ENCODE measurements around the gene EDAR. TPM values are rescaled to one million over a fixed set of nuclear protein-coding genes. Genes with fewer than 3 reads are reported as not detected.

Gene EDAR
- total RNA-seq, 2 donors from 2014 or later: not detected

GRCh38 chr2:108933691-108934117 is 55.3 kb downstream of the EDAR start:
- no peak for ATAC-seq (ENCODE audit: insufficient number of reproducible peaks, low FRiP score, low read depth)
- TF ChIP-seq, protein P1, sequence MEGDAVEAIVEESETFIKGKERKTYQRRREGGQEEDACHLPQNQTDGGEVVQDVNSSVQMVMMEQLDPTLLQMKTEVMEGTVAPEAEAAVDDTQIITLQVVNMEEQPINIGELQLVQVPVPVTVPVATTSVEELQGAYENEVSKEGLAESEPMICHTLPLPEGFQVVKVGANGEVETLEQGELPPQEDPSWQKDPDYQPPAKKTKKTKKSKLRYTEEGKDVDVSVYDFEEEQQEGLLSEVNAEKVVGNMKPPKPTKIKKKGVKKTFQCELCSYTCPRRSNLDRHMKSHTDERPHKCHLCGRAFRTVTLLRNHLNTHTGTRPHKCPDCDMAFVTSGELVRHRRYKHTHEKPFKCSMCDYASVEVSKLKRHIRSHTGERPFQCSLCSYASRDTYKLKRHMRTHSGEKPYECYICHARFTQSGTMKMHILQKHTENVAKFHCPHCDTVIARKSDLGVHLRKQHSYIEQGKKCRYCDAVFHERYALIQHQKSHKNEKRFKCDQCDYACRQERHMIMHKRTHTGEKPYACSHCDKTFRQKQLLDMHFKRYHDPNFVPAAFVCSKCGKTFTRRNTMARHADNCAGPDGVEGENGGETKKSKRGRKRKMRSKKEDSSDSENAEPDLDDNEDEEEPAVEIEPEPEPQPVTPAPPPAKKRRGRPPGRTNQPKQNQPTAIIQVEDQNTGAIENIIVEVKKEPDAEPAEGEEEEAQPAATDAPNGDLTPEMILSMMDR (IDR thresholded peaks at IDR 0.05): no peak
- H3K4me3 ChIP-seq: no peak overlapping the region
- H3K36me3 ChIP-seq: no peaks in the 10 kb centered on the region
- no peaks in the 10 kb centered on the region for H3K9me3 ChIP-seq
- no peaks in the 10 kb centered on the region for H3K4me1 ChIP-seq (ENCODE audit: control insufficient read depth in 1 of 2, low read depth in 2 of 2)
- H3K27me3 ChIP-seq (replicated peaks; ENCODE audit: insufficient read depth): no peaks in the 10 kb centered on the region
- no peak overlapping the region for H3K27ac ChIP-seq
- no peak for DNase-seq (ENCODE audit: low spot score)

DNA sequence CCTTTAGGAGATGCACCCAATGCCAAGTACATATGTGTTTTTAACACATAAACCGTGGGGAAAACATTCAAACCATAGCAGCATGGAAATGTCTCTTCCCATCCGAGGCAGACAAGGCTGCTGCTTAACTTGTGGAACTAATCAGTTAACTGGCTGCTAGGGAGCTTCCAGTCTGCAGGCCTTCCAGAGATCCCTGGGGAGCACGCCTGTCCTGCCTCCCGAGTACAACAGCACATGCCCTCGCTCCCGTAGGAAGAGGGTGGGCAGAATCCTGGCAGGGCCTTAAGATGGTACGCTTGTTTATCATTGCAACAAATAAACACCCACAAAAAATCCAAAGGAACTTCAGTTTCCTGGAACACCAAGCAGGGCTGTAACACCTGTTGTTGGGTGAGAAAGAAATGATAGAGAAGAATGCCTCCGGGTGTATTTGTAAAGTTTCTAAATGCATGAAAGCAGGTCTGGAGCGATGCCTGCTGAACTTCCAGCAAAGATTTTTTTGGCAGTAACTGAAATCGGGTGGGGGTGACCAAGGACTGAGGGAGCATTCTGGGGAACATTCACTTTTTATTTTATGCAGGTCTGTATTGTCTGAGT is 56.2 kb downstream of the EDAR start:
- no peak overlapping the region for H3K4me3 ChIP-seq
- TF ChIP-seq, protein P1 (IDR thresholded peaks at IDR 0.05): no peak
- DNase-seq (ENCODE audit: low spot score) (no peak), ATAC-seq (ENCODE audit: insufficient number of reproducible peaks, low FRiP score, low read depth) (no peak)
- no peak overlapping the region for H3K27ac ChIP-seq
- H3K4me1 ChIP-seq (ENCODE audit: control insufficient read depth in 1 of 2, low read depth in 2 of 2): no peaks in the 10 kb centered on the region
- H3K27me3 ChIP-seq (replicated peaks; ENCODE audit: insufficient read depth): no peaks in the 10 kb centered on the region
- no peaks in the 10 kb centered on the region for H3K36me3 ChIP-seq
- no peaks in the 10 kb centered on the region for H3K9me3 ChIP-seq

DNA sequence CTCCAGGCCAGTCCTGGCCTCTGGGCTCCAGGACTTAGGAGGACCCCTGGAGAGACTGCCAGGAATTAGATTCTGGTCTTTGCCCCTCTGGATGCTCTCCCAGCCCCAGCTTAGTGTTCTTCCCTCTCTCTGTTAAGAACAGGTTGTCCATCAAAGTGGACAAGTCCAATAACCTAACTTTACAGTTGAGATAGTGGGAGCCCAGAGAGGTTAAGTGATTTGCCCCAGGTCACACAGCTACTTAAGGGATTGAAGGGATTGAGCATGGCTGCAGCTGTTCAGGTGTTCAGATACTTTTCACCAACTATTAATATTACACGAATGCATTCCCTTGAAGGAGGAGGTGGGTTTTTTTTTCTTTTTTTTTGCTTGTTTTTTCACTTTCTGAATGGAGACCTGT is 57.6 kb downstream of the EDAR start:
- Histone ChIP-seq H3K4me1 (ENCODE audit: control insufficient read depth in 1 of 2, low read depth in 2 of 2) (no peaks in the 10 kb centered on the region), H3K36me3 (no peaks in the 10 kb centered on the region), H3K27me3 (replicated peaks; ENCODE audit: insufficient read depth) (no peaks in the 10 kb centered on the region), H3K9me3 (no peaks in the 10 kb centered on the region), H3K4me3 (no peak overlapping the region), H3K27ac (no peak overlapping the region)
- ATAC-seq (ENCODE audit: insufficient number of reproducible peaks, low FRiP score, low read depth): no peak
- no peak for DNase-seq (ENCODE audit: low spot score)
- TF ChIP-seq, protein P1 (IDR thresholded peaks at IDR 0.05): no peak

DNA sequence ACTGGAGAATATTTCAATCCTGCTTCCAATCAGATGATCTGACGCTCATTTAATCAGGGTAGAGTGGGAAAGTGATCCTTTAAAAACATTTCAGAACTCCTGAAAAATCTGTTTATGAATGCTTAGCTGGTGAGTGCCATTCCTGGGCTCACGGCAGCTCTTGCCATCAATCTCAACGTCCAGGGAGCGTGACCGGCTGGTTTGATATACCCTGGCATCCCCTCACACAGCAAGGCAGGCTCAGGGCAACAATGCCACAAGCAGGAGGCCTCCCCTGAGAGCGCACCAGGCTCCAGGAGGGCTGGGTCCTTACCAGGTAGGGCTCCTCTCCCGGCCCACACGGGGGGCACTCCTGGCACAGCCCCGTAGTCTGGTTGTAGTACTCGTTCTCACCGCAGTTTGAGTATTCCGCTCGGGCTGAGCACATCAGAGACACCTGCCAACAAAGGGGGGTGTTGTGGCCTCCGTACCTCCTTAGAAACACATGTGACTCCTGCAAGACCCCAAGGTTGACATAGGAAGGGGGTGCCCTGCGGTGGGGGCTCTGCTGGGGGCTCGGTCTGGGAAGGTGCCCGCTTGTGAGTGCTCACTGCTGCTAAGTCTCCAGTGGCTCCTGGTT is 59.1 kb downstream of the EDAR start:
- no peak overlapping the region for H3K4me3 ChIP-seq
- DNase-seq (ENCODE audit: low spot score) (no peak), ATAC-seq (ENCODE audit: insufficient number of reproducible peaks, low FRiP score, low read depth) (no peak)
- no peak overlapping the region for H3K27ac ChIP-seq
- H3K4me1 ChIP-seq (ENCODE audit: control insufficient read depth in 1 of 2, low read depth in 2 of 2): no peaks in the 10 kb centered on the region
- TF ChIP-seq, protein P1 (IDR thresholded peaks at IDR 0.05): no peak
- no peaks in the 10 kb centered on the region for H3K9me3 ChIP-seq
- H3K36me3 ChIP-seq: no peaks in the 10 kb centered on the region
- H3K27me3 ChIP-seq (replicated peaks; ENCODE audit: insufficient read depth): no peaks in the 10 kb centered on the region

GRCh38 chr2:108928660-108929377 is 60.2 kb downstream of the EDAR start:
- TF ChIP-seq, protein P1 (IDR thresholded peaks at IDR 0.05): no peak
- DNase-seq (ENCODE audit: low spot score) (no peak), ATAC-seq (ENCODE audit: insufficient number of reproducible peaks, low FRiP score, low read depth) (peak; percentile 14)
- no peak overlapping the region for H3K4me3 ChIP-seq
- H3K36me3 ChIP-seq: no peaks in the 10 kb centered on the region
- no peaks in the 10 kb centered on the region for H3K9me3 ChIP-seq
- H3K27ac ChIP-seq: no peak overlapping the region
- no peaks in the 10 kb centered on the region for H3K4me1 ChIP-seq (ENCODE audit: control insufficient read depth in 1 of 2, low read depth in 2 of 2)
- H3K27me3 ChIP-seq (replicated peaks; ENCODE audit: insufficient read depth): no peaks in the 10 kb centered on the region

Measured in thoracic aorta (tissue), 2 donors.